Thymus (tissue), 11 donors: ENCODE results near the gene RBM10. TPM values are rescaled to one million over a fixed set of nuclear protein-coding genes. Genes with fewer than 3 reads are reported as not detected.
"Not testable (repeated sequence)": the region's sequence is repeated elsewhere in the genome, so short reads cannot be mapped to it uniquely, and the experiment has no call there.

Experiments used
- DNase-seq, 9 donors: peaks; one replicate each; pipeline ENCODE4 v3.0.0-alpha.2; 2013; ENCODE audit warnings: low spot score in 9 of 9, low read depth in 6 of 9, missing footprints in 1 of 9
- H3K27ac ChIP-seq, 2 donors: one replicate each; pipeline ENCODE4 v1.5.1; 2013; ENCODE audit warnings: control low read depth in 1 of 2, low read depth in 1 of 2, low read length in 1 of 2, mild to moderate bottlenecking in 1 of 2, moderate library complexity in 1 of 2
- H3K27me3 ChIP-seq, 2 donors: one replicate each; pipeline ENCODE4 v1.5.1; 2013; ENCODE audit warnings: low read length in 1 of 2; ENCODE audit not compliant: control insufficient read depth in 2 of 2, insufficient read depth in 1 of 2
- H3K36me3 ChIP-seq, 2 donors: one replicate each; pipeline ENCODE4 v1.5.1; 2013; ENCODE audit warnings: low read length in 1 of 2, mild to moderate bottlenecking in 1 of 2, moderate library complexity in 1 of 2; ENCODE audit not compliant: control insufficient read depth in 2 of 2, insufficient read depth in 2 of 2
- H3K4me1 ChIP-seq, 2 donors: one replicate each; pipeline ENCODE4 v1.5.1; 2013; ENCODE audit warnings: low read length in 2 of 2; ENCODE audit not compliant: control insufficient read depth in 2 of 2, insufficient read depth in 2 of 2
- H3K4me3 ChIP-seq, 2 donors: one replicate each; pipeline ENCODE4 v1.5.1; 2013; ENCODE audit warnings: low read length in 2 of 2, control low read depth in 1 of 2, mild to moderate bottlenecking in 1 of 2
- H3K9me3 ChIP-seq, 2 donors: one replicate each; pipeline ENCODE4 v1.5.1; 2013; ENCODE audit warnings: low read length in 1 of 2, mild to moderate bottlenecking in 1 of 2; ENCODE audit not compliant: control insufficient read depth in 2 of 2, insufficient read depth in 1 of 2
- WGBS: extraction: QIAGEN DNeasy Blood & Tissue Kit; methylation state at CpG from one replicate; pipeline ENCODE4 v1.1.7; 2013; 5-methylcytosine and 5-hydroxymethylcytosine counted together
- polyA plus RNA-seq: library from polyadenylated mRNA; stranded (reverse); fragments of 200-250 nt; gene quantifications from one replicate; pipeline ENCODE4 v1.2.3, GENCODE V29; 2013
- total RNA-seq: library from RNA; stranded (reverse); fragments of 120-200 nt; gene quantifications from one replicate; pipeline ENCODE4 v1.2.4, GENCODE V29; 2013
- donor health status: healthy.

The RBM10 gene
- total and polyA plus RNA-seq, 2 donors, result 31.2 to 31.9 TPM

DNA sequence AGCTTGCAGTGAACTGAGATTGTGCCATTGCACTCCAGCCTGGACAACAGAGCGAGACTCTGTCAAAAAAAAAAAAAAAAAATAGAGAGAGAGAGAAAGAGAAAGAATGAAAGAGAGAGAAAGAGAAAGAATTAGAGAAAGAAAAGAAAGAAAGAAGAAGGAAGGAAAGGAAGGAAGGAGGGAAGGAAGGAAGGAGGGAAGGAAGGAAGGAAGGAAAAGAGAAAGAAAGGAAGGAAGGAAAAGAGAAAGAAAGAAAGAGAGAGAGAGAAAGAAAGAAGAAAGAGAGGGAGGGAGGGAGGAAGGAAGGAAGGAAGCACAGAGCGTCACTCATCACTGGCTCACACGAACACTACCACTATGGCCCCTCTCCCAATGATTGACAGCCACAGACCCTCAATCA, 20.6 kb upstream of the RBM10 start:
- not testable (repeated sequence) for H3K4me1 ChIP-seq, DNase-seq, H3K36me3 ChIP-seq, H3K27me3 ChIP-seq, H3K27ac ChIP-seq, H3K4me3 ChIP-seq, H3K9me3 ChIP-seq
- WGBS, result 90% methylated on average over 3 of the region's 3 CpGs

DNA sequence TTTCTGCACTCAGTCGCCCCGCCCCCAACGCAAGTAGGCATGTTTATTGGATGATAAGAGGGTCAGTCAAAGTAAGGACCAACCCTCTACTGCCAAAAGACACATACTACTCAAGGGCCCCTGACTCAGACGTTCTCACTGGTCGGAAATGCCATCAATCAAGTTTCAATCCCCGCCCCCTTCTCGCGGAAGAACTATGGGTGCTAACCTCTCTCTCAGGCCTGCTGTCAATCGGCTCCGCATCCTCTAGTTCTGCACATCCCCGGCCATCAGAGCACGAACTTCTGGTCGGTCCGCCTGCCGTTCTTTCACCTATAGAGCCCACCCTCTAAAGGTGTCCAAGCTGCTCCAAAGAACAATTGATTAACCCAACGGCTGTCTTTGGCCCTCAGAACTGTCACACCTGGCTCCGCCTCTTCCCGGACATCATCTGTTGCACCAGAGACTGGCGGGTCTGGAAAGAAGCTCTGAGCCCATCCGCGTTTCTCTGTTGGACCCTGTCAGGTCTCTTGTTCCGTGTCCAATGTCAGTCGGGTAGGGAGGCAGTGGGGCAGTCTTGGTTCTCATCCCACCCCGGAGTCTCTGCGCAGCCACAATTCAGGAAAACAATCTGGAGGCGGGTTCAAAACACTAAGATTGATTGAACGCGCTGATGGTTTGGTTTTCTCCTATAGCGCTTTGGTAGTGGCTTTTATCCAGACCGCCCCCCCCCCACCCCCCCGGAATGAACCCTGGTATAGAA, 15.7 kb upstream of the RBM10 start:
- peak overlapping the region; percentile 68 to 70 for H3K4me3 ChIP-seq
- DNase-seq, result peak; percentile 85 to 98 (median 93)
- no peaks in the 10 kb centered on the region for H3K27me3 ChIP-seq
- no peaks in the 10 kb centered on the region for H3K36me3 ChIP-seq
- peak overlapping the region; percentile 88 to 92 for H3K27ac ChIP-seq
- WGBS, result under 1% methylated on average over 31 of the region's 31 CpGs
- H3K9me3 ChIP-seq, result no peaks in the 10 kb centered on the region
- no peaks in the 10 kb centered on the region for H3K4me1 ChIP-seq

GRCh38 chrX:47129899-47130358, 15.1 kb upstream of the RBM10 start:
- DNase-seq, result no peak

DNA sequence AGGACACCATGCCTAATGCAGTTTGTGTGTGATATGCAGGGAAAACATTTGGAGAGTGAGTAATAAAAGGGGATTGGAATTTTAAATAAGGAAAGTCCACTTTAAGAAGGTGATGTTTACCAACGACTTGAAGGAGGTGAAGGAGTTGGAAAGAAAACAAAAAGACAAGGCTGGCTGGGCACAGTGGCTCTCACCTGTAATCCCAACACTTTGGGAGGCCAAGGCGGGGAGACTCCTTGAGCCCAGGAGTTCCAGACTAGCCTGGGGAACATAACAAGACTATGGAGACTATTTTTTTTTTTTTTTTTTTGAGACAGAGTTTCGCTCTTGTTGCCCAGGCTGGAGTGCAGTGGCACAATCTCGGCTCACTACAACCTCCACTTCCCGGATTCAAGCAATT, 11.5 kb upstream of the RBM10 start:
- H3K27ac ChIP-seq, result no peak overlapping the region
- 92% methylated on average over 5 of the region's 5 CpGs for WGBS

More at GRCh38 chrX:47129899-47130358, 15.1 kb upstream of the RBM10 start:
- Histone ChIP-seq H3K9me3 (no peaks in the 10 kb centered on the region), H3K27ac (peak overlapping the region in 1 of 2 donors; percentile 92), H3K4me1 (no peaks in the 10 kb centered on the region), H3K27me3 (no peaks in the 10 kb centered on the region), H3K4me3 (peak overlapping the region; percentile 68 to 70), H3K36me3 (no peaks in the 10 kb centered on the region)
- WGBS, result 33% methylated on average over 11 of the region's 11 CpGs

GRCh38 chrX:47135650-47136049, 9.4 kb upstream of the RBM10 start:
- not testable (repeated sequence) for H3K36me3 ChIP-seq, H3K27ac ChIP-seq, H3K9me3 ChIP-seq, H3K4me3 ChIP-seq, H3K27me3 ChIP-seq, DNase-seq, H3K4me1 ChIP-seq
- 98% methylated on average over 5 of the region's 5 CpGs for WGBS

More for the DNA sequence above, 11.5 kb upstream of the RBM10 start:
- Histone ChIP-seq H3K9me3 (no peaks in the 10 kb centered on the region), H3K27me3 (no peaks in the 10 kb centered on the region), H3K4me1 (no peaks in the 10 kb centered on the region), H3K36me3 (no peaks in the 10 kb centered on the region), H3K4me3 (no peak overlapping the region)
- DNase-seq, result no peak

DNA sequence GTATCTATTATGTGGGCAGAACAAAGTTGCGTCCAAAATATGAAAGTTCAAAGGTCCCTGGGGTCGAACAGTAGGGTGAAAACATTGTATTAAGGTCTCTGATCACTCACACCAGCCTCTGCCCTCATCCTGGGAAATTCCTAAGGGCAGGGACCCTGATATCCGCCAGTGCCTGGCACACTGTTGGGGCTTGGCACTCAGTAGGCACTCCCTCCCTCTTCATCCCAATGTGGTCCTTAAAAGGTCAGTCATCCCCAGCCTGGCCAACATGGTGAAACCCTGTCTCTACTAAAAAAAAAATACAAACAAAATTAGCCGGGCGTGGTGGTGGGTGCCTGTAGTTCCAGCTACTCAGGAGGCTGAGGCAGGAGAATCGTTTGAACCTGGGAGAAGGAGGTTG, 6.8 kb upstream of the RBM10 start:
- Histone ChIP-seq H3K27ac (no peak overlapping the region), H3K9me3 (no peaks in the 10 kb centered on the region), H3K4me1 (peaks cover 0 to under 1% of the 10 kb centered on the region in 2 donors), H3K27me3 (no peaks in the 10 kb centered on the region), H3K4me3 (no peak overlapping the region), H3K36me3 (peaks cover 8 to 10% of the 10 kb centered on the region in 2 donors)
- no peak for DNase-seq
- 97% methylated on average over 6 of the region's 6 CpGs for WGBS

DNA sequence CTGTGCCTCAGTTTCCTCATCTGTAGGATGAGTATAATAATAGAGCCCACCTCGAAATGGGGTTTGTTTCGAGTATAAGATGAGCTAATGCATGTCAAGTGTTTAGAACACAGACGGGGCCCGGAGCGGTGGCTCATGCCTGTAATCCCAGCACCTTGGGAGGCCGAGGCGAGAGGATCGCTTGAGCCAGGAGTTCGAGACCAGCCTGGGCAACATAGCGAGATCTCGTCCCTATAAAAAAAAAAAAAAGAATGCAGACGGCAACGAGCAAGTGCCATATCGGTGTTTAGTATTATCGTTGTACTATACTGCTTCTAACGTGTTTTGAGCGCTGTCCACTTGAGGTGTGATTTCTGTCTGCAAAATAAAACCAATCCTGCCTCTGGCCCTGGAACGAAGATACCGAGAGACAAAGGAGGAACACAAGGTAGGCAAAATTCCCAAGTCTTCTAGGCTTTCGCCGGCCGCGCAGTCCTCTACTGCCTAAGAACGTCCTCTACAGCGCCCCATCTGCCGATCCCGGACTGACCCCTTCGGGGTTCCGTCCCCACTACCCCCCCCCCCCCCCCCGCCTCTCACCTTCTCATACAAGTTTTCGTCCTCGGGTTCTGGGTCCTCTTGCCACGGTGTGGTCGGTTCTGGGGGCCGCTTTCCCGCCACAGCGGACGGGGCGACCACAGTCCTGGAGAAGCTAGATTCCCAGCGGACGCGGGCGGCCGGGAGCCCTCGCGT, 961 bp upstream of the RBM10 start:
- no peaks in the 10 kb centered on the region for H3K27me3 ChIP-seq
- H3K27ac ChIP-seq, result peak overlapping the region; percentile 95 to 98
- peaks cover 0 to 1% of the 10 kb centered on the region in 2 donors for H3K9me3 ChIP-seq
- 5% methylated on average over 44 of the region's 46 CpGs for WGBS
- peaks cover 2 to 18% of the 10 kb centered on the region in 2 donors for H3K4me1 ChIP-seq
- peaks cover 10 to 18% of the 10 kb centered on the region in 2 donors for H3K36me3 ChIP-seq
- peak overlapping the region; percentile 77 to 79 for H3K4me3 ChIP-seq
- DNase-seq, result peak in 2 of 9 donors; percentile 30 to 56

DNA sequence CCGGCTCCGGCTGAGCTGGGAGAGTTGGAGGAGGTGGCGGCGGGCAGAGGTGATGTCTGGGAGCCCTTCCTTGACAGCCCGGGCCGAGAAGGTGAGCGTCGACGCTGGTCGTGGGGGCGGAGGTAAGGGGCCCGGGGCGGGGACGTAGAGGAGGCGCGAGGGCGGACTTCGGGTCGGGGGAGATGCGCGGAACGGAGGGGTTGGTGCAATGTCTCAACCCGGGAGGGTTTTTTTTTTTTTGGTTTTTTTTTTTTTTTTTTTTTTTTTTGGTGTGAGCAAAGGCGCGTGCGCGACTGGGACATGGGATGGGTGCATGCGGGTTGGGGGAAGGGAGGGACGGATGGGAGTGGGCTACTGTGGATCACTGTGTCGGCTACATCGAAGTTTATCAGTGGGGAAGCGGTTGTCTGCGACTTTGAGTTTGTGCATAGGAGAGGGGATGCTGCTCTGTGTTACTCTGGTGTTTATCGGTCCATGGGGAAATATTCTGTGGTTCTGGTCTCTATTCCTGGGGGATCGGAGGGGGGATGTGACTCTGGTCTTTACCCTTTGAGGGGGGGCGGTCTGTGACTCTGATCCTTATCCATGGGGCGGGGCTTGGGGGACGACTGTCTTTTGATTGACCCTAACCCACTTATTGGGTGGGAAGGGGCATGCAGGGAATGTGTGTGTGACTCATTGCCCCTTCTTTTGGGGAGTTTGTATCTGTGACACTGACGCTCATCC, 537 bp downstream of the RBM10 start:
- DNase-seq, result no peak
- under 1% methylated on average over 39 of the region's 39 CpGs for WGBS

More for the DNA sequence above, 537 bp downstream of the RBM10 start:
- peaks cover 0 to 3% of the 10 kb centered on the region in 2 donors for H3K9me3 ChIP-seq
- peak overlapping the region; percentile 95 to 98 for H3K27ac ChIP-seq
- peak overlapping the region; percentile 77 to 79 for H3K4me3 ChIP-seq
- H3K4me1 ChIP-seq, result peaks cover 2 to 18% of the 10 kb centered on the region in 2 donors
- H3K27me3 ChIP-seq, result no peaks in the 10 kb centered on the region
- peaks cover 13 to 19% of the 10 kb centered on the region in 2 donors for H3K36me3 ChIP-seq
